Ishikawa (cell line): ENCODE measurements around the gene PDCD2L.
A peak's percentile ranks its signal among the peaks of the same experiment; 100 is the strongest.

ENCODE experiments used
- CEBPB ChIP-seq: IDR thresholded peaks from 2 replicates; pipeline ENCODE4 v1.6.1; 2012
- CREB1 ChIP-seq: IDR thresholded peaks from 2 replicates; pipeline ENCODE4 v1.6.1; 2012; ENCODE audit warnings: low read depth
- EGR1 ChIP-seq: IDR thresholded peaks from 2 replicates; pipeline ENCODE4 v1.6.1; 2012
- EP300 ChIP-seq: IDR thresholded peaks from 2 replicates; pipeline ENCODE4 v1.6.1; 2012; ENCODE audit warnings: borderline replicate concordance
- FOXM1 ChIP-seq: IDR thresholded peaks from 2 replicates; pipeline ENCODE4 v1.6.1; 2012; ENCODE audit warnings: low read depth, borderline replicate concordance
- NFIC ChIP-seq: IDR thresholded peaks from 2 replicates; pipeline ENCODE4 v1.6.1; 2012
- RAD21 ChIP-seq: IDR thresholded peaks from 2 replicates; pipeline ENCODE4 v1.6.1; 2012; ENCODE audit warnings: low read depth
- TAF1 ChIP-seq: IDR thresholded peaks from 2 replicates; pipeline ENCODE4 v1.6.1; 2012; ENCODE audit warnings: low read depth, mild to moderate bottlenecking
- TCF12 ChIP-seq: IDR thresholded peaks from 2 replicates; pipeline ENCODE4 v1.6.1; 2012; ENCODE audit warnings: low read depth
- TEAD4 ChIP-seq: IDR thresholded peaks from 2 replicates; pipeline ENCODE4 v1.6.1; 2012
- YY1 ChIP-seq: IDR thresholded peaks from 2 replicates; pipeline ENCODE4 v1.6.1; 2012; ENCODE audit warnings: low read depth
- TF ChIP-seq, protein P1 (sequence below): IDR thresholded peaks from 2 replicates; pipeline ENCODE4 v1.6.1; 2012
- TF ChIP-seq, protein P2 (sequence below): IDR thresholded peaks from 2 replicates; pipeline ENCODE4 v1.6.1; 2012
- TF ChIP-seq, protein P3 (sequence below): IDR thresholded peaks from 2 replicates; pipeline ENCODE4 v1.6.1; 2012; ENCODE audit warnings: low read depth, mild to moderate bottlenecking

The PDCD2L gene, protein sequence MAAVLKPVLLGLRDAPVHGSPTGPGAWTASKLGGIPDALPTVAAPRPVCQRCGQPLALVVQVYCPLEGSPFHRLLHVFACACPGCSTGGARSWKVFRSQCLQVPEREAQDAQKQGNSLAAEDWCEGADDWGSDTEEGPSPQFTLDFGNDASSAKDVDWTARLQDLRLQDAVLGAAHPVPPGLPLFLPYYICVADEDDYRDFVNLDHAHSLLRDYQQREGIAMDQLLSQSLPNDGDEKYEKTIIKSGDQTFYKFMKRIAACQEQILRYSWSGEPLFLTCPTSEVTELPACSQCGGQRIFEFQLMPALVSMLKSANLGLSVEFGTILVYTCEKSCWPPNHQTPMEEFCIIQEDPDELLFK

DNA sequence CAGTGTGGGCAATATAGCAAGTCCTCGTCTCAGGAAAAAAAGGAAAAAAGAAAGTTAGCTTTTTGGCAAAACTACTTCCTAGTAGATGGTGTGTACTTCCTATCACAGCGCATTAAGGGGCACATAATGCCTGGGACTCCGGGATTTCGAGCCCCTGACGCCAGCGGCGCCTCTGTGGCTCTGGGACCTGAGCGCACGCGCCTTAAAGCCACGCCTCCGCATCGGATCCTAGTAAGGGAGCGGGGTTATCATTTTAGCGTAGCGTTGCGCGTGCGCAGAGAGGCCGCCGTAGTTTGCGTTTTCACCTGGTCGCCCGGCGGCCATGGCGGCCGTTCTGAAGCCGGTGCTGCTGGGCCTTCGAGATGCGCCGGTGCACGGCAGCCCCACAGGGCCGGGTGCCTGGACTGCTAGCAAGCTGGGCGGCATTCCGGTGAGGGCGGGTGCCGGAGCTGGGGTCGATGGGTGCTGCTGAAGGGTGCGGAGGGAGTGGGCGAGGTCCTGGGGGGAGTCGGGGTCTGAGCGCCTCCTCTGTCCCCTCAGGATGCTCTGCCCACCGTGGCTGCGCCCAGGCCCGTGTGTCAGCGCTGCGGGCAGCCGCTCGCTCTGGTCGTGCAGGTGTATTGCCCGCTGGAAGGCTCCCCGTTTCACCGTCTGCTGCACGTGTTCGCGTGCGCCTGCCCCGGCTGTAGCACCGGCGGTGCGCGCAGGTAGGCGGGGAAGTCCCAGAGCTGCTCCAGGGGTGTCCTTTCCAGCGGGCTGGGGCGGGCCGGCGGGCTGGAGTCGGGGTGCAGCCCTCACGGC, at the start of gene PDCD2L:
Gene PDCD2L (plus strand): TSS at position 291 of the 801 bp plus-strand sequence. CDS start 32 bp downstream, at position 323.
- no peak for TF ChIP-seq CEBPB
- TF ChIP-seq YY1: peak; percentile 93
- TF ChIP-seq TCF12: 0 out of 2 replicates have a peak, but pooled peaks have one; percentile 6
- no peak for TF ChIP-seq CREB1
- peak; percentile 66 for TF ChIP-seq TAF1
- TF ChIP-seq, protein P1, sequence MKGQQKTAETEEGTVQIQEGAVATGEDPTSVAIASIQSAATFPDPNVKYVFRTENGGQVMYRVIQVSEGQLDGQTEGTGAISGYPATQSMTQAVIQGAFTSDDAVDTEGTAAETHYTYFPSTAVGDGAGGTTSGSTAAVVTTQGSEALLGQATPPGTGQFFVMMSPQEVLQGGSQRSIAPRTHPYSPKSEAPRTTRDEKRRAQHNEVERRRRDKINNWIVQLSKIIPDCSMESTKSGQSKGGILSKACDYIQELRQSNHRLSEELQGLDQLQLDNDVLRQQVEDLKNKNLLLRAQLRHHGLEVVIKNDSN: peak; percentile 50; the same call in 1 of the 2 replicates
- TF ChIP-seq, protein P2, sequence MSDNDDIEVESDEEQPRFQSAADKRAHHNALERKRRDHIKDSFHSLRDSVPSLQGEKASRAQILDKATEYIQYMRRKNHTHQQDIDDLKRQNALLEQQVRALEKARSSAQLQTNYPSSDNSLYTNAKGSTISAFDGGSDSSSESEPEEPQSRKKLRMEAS: peak; percentile 91
- TF ChIP-seq EGR1: peak; percentile 51; the same call in 1 of the 2 replicates

DNA sequence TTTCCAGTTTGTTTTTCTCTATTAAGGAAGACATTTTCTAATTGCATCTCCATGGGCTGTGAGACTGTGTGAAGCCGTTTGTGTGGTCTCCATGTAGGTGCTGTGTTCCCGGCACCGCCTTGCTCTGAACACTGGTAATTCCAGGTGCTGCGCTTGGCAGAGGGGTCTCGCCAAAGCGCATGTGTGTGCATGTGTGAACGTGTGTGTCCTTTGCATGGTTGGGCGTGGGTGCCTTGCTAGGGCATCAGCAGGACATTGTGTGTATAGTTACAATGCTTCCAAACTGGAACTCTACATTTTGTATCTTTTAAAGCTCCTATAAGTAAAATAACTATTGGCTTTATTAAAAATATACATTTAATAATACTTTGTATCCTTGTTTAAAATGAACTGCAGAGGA, 49.0 kb upstream of the PDCD2L start:
- TF ChIP-seq, protein P3, sequence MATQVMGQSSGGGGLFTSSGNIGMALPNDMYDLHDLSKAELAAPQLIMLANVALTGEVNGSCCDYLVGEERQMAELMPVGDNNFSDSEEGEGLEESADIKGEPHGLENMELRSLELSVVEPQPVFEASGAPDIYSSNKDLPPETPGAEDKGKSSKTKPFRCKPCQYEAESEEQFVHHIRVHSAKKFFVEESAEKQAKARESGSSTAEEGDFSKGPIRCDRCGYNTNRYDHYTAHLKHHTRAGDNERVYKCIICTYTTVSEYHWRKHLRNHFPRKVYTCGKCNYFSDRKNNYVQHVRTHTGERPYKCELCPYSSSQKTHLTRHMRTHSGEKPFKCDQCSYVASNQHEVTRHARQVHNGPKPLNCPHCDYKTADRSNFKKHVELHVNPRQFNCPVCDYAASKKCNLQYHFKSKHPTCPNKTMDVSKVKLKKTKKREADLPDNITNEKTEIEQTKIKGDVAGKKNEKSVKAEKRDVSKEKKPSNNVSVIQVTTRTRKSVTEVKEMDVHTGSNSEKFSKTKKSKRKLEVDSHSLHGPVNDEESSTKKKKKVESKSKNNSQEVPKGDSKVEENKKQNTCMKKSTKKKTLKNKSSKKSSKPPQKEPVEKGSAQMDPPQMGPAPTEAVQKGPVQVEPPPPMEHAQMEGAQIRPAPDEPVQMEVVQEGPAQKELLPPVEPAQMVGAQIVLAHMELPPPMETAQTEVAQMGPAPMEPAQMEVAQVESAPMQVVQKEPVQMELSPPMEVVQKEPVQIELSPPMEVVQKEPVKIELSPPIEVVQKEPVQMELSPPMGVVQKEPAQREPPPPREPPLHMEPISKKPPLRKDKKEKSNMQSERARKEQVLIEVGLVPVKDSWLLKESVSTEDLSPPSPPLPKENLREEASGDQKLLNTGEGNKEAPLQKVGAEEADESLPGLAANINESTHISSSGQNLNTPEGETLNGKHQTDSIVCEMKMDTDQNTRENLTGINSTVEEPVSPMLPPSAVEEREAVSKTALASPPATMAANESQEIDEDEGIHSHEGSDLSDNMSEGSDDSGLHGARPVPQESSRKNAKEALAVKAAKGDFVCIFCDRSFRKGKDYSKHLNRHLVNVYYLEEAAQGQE: no peak

DNA sequence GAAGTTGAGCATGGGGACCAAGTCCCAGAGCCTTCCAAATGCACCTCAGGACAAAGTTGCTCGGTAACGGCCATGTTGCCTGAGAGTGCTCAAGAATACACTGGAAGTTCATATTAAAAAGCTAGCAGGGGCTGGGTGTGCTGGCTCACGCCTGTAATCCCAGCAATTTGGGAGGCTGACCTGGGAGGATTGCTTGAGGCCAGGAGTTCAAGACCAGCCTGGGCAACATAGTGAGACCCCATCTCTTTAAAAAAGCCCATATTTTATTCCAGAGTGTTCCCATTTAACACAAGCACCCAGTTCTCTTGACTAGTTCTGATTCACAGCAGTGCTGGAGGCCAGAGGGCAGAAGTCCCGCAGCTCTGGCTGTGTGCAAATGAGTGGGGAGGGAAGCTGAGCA, 47.3 kb upstream of the PDCD2L start:
- TF ChIP-seq RAD21 (no peak), EP300 (no peak), CEBPB (no peak), TCF12 (no peak), EGR1 (no peak)
- TF ChIP-seq, protein P3: no peak
- TF ChIP-seq, protein P1: no peak

DNA sequence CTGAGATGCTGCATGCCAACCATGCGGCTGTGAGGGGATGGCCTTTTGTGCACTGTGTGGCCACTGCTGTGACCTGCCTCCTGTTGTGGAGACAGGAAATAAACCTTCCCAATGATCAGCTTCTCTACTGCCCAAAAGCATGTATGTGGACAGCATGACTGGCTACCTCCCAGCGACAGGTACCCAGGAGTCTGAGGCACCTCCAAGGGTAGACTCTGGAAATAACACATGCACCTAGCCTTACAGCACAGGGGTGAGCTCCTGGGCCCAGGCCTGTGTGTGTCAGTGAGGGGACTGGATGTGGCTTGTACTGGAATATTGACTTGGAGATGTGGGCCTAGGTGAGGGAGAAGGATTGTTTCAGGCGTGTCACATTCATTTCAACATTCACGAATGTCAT, 46.8 kb upstream of the PDCD2L start:
- no peak for TF ChIP-seq EP300
- TF ChIP-seq FOXM1: no peak
- no peak for TF ChIP-seq TEAD4
- TF ChIP-seq, protein P1: no peak
- TF ChIP-seq YY1: no peak
- TF ChIP-seq, protein P2: no peak
- TF ChIP-seq, protein P3: no peak
- TF ChIP-seq TAF1: no peak
- no peak for TF ChIP-seq NFIC
- TF ChIP-seq TCF12: no peak
- TF ChIP-seq EGR1: no peak
- no peak for TF ChIP-seq CREB1
